Neutrophil (primary cell): ENCODE data around the gene NTNG1.

Experiments used
- H3K27ac ChIP-seq: fragments of 200-600 bp; sonication (generic); 2 replicates; pipeline ENCODE4 v1.5.1; 2016; ENCODE audit warnings: mild to moderate bottlenecking, moderate library complexity
- H3K27me3 ChIP-seq: fragments of 200-600 bp; sonication (generic); 2 replicates; pipeline ENCODE4 v1.6.0; 2016; ENCODE audit warnings: mild to moderate bottlenecking
- H3K36me3 ChIP-seq: fragments of 200-600 bp; sonication (generic); 2 replicates; pipeline ENCODE4 v1.5.1; 2017
- H3K4me1 ChIP-seq, 2 experiments: fragments of 200-600 bp in 1 of 2; sonication (generic) in 1 of 2; 1 replicate in 1 of 2; 2 replicates in 1 of 2; pipeline versions ENCODE4 v1.5.1 to v1.6.1; 2013 to 2016; ENCODE audit warnings: low read depth in 1 of 2, low read length in 1 of 2, mild to moderate bottlenecking in 1 of 2, moderate library complexity in 1 of 2; ENCODE audit not compliant: control insufficient read depth in 1 of 2, insufficient read depth in 1 of 2
- H3K4me3 ChIP-seq, 2 experiments: fragments of 200-600 bp in 1 of 2; sonication (generic) in 1 of 2; 1 replicate in 1 of 2; 2 replicates in 1 of 2; pipeline ENCODE4 v1.5.1; 2013 to 2016; ENCODE audit warnings: low read depth in 1 of 2, low read length in 1 of 2, mild to moderate bottlenecking in 1 of 2, moderate library complexity in 1 of 2
- H3K9me3 ChIP-seq: fragments of 200-600 bp; sonication (generic); 2 replicates; pipeline ENCODE4 v1.5.1; 2016
- CTCF ChIP-seq: fragments of 200-600 bp; sonication (generic); IDR thresholded peaks from 2 replicates; pipeline ENCODE4 v1.5.1; 2016; ENCODE audit warnings: antibody characterized with exemption

Gene NTNG1

GRCh38 chr1:107514841-107515240, 374.0 kb downstream of the NTNG1 start:
- no peak for TF ChIP-seq CTCF
- Histone ChIP-seq H3K4me3 (no peak overlapping the region), H3K4me1 (no peaks in the 10 kb centered on the region), H3K27ac (no peak overlapping the region), H3K27me3 (no peaks in the 10 kb centered on the region), H3K36me3 (no peaks in the 10 kb centered on the region), H3K9me3 (no peaks in the 10 kb centered on the region)

GRCh38 chr1:107515702-107516101, 374.9 kb downstream of the NTNG1 start:
- Histone ChIP-seq H3K9me3 (no peaks in the 10 kb centered on the region), H3K27ac (no peak overlapping the region), H3K36me3 (no peaks in the 10 kb centered on the region), H3K27me3 (no peaks in the 10 kb centered on the region), H3K4me1 (no peaks in the 10 kb centered on the region), H3K4me3 (no peak overlapping the region)
- no peak for TF ChIP-seq CTCF

GRCh38 chr1:107523061-107523460, 382.2 kb downstream of the NTNG1 start:
- H3K27ac ChIP-seq = no peak overlapping the region
- H3K4me1 ChIP-seq = no peaks in the 10 kb centered on the region
- no peaks in the 10 kb centered on the region for H3K9me3 ChIP-seq
- no peaks in the 10 kb centered on the region for H3K27me3 ChIP-seq
- no peaks in the 10 kb centered on the region for H3K36me3 ChIP-seq
- no peak for TF ChIP-seq CTCF
- H3K4me3 ChIP-seq = no peak overlapping the region

GRCh38 chr1:107523736-107524135, 382.9 kb downstream of the NTNG1 start:
- H3K27ac ChIP-seq = no peak overlapping the region
- H3K9me3 ChIP-seq = no peaks in the 10 kb centered on the region
- TF ChIP-seq CTCF = no peak
- H3K27me3 ChIP-seq = no peaks in the 10 kb centered on the region
- no peaks in the 10 kb centered on the region for H3K36me3 ChIP-seq
- H3K4me3 ChIP-seq = no peak overlapping the region
- no peaks in the 10 kb centered on the region for H3K4me1 ChIP-seq

- no peak overlapping the region for H3K4me3 ChIP-seq
- no peak overlapping the region for H3K27ac ChIP-seq
- no peaks in the 10 kb centered on the region for H3K27me3 ChIP-seq
- H3K36me3 ChIP-seq = no peaks in the 10 kb centered on the region
- H3K9me3 ChIP-seq = no peaks in the 10 kb centered on the region
- TF ChIP-seq CTCF = no peak
- no peaks in the 10 kb centered on the region for H3K4me1 ChIP-seq
These were observed 383.5 kb downstream of the NTNG1 start for GRCh38 chr1:107524301-107524700.

GRCh38 chr1:107525145-107525544, 384.3 kb downstream of the NTNG1 start:
- TF ChIP-seq CTCF = no peak
- H3K27me3 ChIP-seq = no peaks in the 10 kb centered on the region
- H3K27ac ChIP-seq = no peak overlapping the region
- no peak overlapping the region for H3K4me3 ChIP-seq
- no peaks in the 10 kb centered on the region for H3K4me1 ChIP-seq
- H3K36me3 ChIP-seq = no peaks in the 10 kb centered on the region
- no peaks in the 10 kb centered on the region for H3K9me3 ChIP-seq
